WTC11 (cell line): ENCODE results near the gene MVD. TPM values are rescaled to one million over a fixed set of nuclear protein-coding genes. Genes with fewer than 3 reads are reported as not detected.

Source experiments
- ATAC-seq: fragments of 200-7000 bp; cut with Tn5 transposase; 2 replicates; pipeline ENCODE4 v1.10.0; 2021; ENCODE audit warnings: mild to moderate bottlenecking, moderate library complexity
- CTCF ChIA-PET: fragments of 300-600 bp; sonication (Branson Sonifier 250); formaldehyde crosslinking; loops from one replicate; lab custom pipeline; 2021; ENCODE audit warnings: antibody characterized with exemption; lab: Charles Lee
- POLR2A ChIA-PET: fragments of 350-600 bp; sonication (Branson Sonifier 250); formaldehyde crosslinking; loops from one replicate; lab custom pipeline; 2021; ENCODE audit warnings: antibody characterized with exemption; lab: Charles Lee
- DNase-seq: peaks from one replicate; pipeline ENCODE4 v3.0.0; 2021; ENCODE audit warnings: low spot score
- H3K27ac Mint-ChIP-seq: 2 replicates; pipeline ENCODE4 v1.8.0; 2021; ENCODE audit warnings: mixed read lengths
- H3K27me3 Mint-ChIP-seq: 2 replicates; pipeline ENCODE4 v1.8.0; 2021; ENCODE audit warnings: low read depth, mild to moderate bottlenecking, moderate library complexity, mixed read lengths
- H3K36me3 Mint-ChIP-seq: 2 replicates; pipeline ENCODE4 v1.8.0; 2021; ENCODE audit warnings: mixed read lengths
- H3K4me1 Mint-ChIP-seq: 2 replicates; pipeline ENCODE4 v1.8.0; 2022; ENCODE audit warnings: mixed read lengths
- H3K4me3 Mint-ChIP-seq: 2 replicates; pipeline ENCODE4 v1.8.0; 2021; ENCODE audit warnings: mild to moderate bottlenecking, moderate library complexity, mixed read lengths
- H3K9me3 Mint-ChIP-seq: 2 replicates; pipeline ENCODE4 v1.8.0; 2021; ENCODE audit warnings: mixed read lengths
- AFF4 ChIP-seq: sonication (generic); formaldehyde crosslinking; IDR thresholded peaks from 2 replicates; pipeline ENCODE4 v1.8.1; 2023; ENCODE audit warnings: mild to moderate bottlenecking, missing genetic modification reagents, borderline replicate concordance
- AR ChIP-seq: fragments of 250-450 bp; sonication (Bioruptor Pico); IDR thresholded peaks from 2 replicates; pipeline ENCODE4 v1.9.0; 2021; ENCODE audit warnings: mild to moderate bottlenecking
- ARID4B ChIP-seq: sonication (generic); formaldehyde crosslinking; IDR thresholded peaks from 2 replicates; pipeline ENCODE4 v1.8.0; 2023; ENCODE audit warnings: missing genetic modification reagents, mild to moderate bottlenecking, borderline replicate concordance
- ATF2 ChIP-seq: sonication (generic); formaldehyde crosslinking; IDR thresholded peaks from 2 replicates; pipeline ENCODE4 v1.8.1; 2022; ENCODE audit warnings: low read depth, missing genetic modification reagents, borderline replicate concordance
- ATF3 ChIP-seq: sonication (generic); formaldehyde crosslinking; conservative IDR thresholded peaks from 2 replicates; pipeline ENCODE4 v1.8.1; 2022; ENCODE audit warnings: mild to moderate bottlenecking, missing genetic modification reagents
- CREM ChIP-seq: sonication (generic); formaldehyde crosslinking; IDR thresholded peaks from 2 replicates; pipeline ENCODE4 v1.8.1; 2022; ENCODE audit warnings: mild to moderate bottlenecking, missing genetic modification reagents, moderate library complexity
- ETV6 ChIP-seq: sonication (generic); formaldehyde crosslinking; IDR thresholded peaks from 2 replicates; pipeline ENCODE4 v1.8.1; 2022; ENCODE audit warnings: mild to moderate bottlenecking, missing genetic modification reagents
- FOXJ3 ChIP-seq: sonication (generic); formaldehyde crosslinking; IDR thresholded peaks from 2 replicates; pipeline ENCODE4 v1.9.0; 2021; ENCODE audit warnings: missing genetic modification reagents, mild to moderate bottlenecking, borderline replicate concordance
- GTF2I ChIP-seq: fragments of 250-450 bp; sonication (Bioruptor Pico); conservative IDR thresholded peaks from 2 replicates; pipeline ENCODE4 v1.4.0; 2021; ENCODE audit warnings: mild to moderate bottlenecking
- HMGA2 ChIP-seq: fragments of 250-450 bp; sonication (Bioruptor Pico); IDR thresholded peaks from 2 replicates; pipeline ENCODE4 v1.4.0; 2021; ENCODE audit warnings: mild to moderate bottlenecking, moderate library complexity
- HMGXB4 ChIP-seq: sonication (generic); formaldehyde crosslinking; IDR thresholded peaks from 2 replicates; pipeline ENCODE4 v1.8.1; 2023; ENCODE audit warnings: mild to moderate bottlenecking, moderate library complexity, missing genetic modification reagents
- JUN ChIP-seq: sonication (generic); formaldehyde crosslinking; IDR thresholded peaks from 2 replicates; pipeline ENCODE4 v1.8.0; 2023; ENCODE audit warnings: mild to moderate bottlenecking, missing genetic modification reagents
- PRRX2 ChIP-seq: fragments of 250-450 bp; sonication (Bioruptor Pico); IDR thresholded peaks from 2 replicates; pipeline ENCODE4 v1.8.0; 2021; ENCODE audit warnings: mild to moderate bottlenecking
- ZBTB21 ChIP-seq: sonication (generic); formaldehyde crosslinking; IDR thresholded peaks from 2 replicates; pipeline ENCODE4 v1.8.1; 2023; ENCODE audit warnings: mild to moderate bottlenecking, missing genetic modification reagents, borderline replicate concordance
- ZNF317 ChIP-seq: sonication (generic); formaldehyde crosslinking; IDR thresholded peaks from 2 replicates; pipeline ENCODE4 v1.8.1; 2023; ENCODE audit warnings: low read depth, mild to moderate bottlenecking, moderate library complexity, missing genetic modification reagents, borderline replicate concordance
- ZNF532 ChIP-seq: fragments of 250-450 bp; sonication (Bioruptor Pico); IDR thresholded peaks from 2 replicates; pipeline ENCODE4 v1.9.0; 2021; ENCODE audit warnings: mild to moderate bottlenecking, borderline replicate concordance
- total RNA-seq: library from RNA; stranded (reverse); gene quantifications from 3 replicates; pipeline ENCODE4 v1.2.3, GENCODE V29; 2021

The MVD gene
- total RNA-seq, 1 experiment from 2014 or later, result 113 TPM

GRCh38 chr16:88712362-88712979, 49.6 kb upstream of the MVD start:
- Mint-ChIP-seq H3K36me3 (peaks cover 6% of the 10 kb centered on the region), H3K27me3 (no peaks in the 10 kb centered on the region), H3K4me3 (no peak overlapping the region), H3K9me3 (no peaks in the 10 kb centered on the region), H3K4me1 (peaks cover 1% of the 10 kb centered on the region), H3K27ac (no peak overlapping the region)
- TF ChIP-seq ZBTB21, result no peak
- TF ChIP-seq CREM (CRISPR knock-in tag), result no peak
- TF ChIP-seq ARID4B (CRISPR knock-in tag), result no peak
- TF ChIP-seq HMGA2 (CRISPR knock-in tag), result no peak
- no peak for TF ChIP-seq FOXJ3 (CRISPR knock-in tag)
- TF ChIP-seq ZNF532 (CRISPR knock-in tag), result no peak
- TF ChIP-seq GTF2I (CRISPR knock-in tag), result no peak
- TF ChIP-seq ATF3 (CRISPR knock-in tag), result no peak
- no peak for TF ChIP-seq PRRX2 (CRISPR knock-in tag)
- no peak for TF ChIP-seq AR (CRISPR knock-in tag)
- TF ChIP-seq ETV6, result no peak
- TF ChIP-seq ZNF317, result no peak
- no peak for TF ChIP-seq HMGXB4
- TF ChIP-seq JUN, result no peak
- TF ChIP-seq AFF4 (CRISPR knock-in tag), result no peak
- no peak for TF ChIP-seq ATF2 (CRISPR knock-in tag)
- POLR2A ChIA-PET, result no interaction called here
- ATAC-seq (no peak), DNase-seq (no peak)
- CTCF ChIA-PET, result interaction anchor here (1.3 to 3.9 kb wide), 3 partner anchors 25 to 31 kb away, joined by 3 to 23 read pairs (median 4); no protein-coding TSS in a partner anchor
